Activated T-cell treated with anti-CD3 and anti-CD28 coated beads, Interleukin-2, amount 50 U/mL, for 72 hours (primary cell): ENCODE data around the gene GRID1. TPM values are rescaled to one million over a fixed set of nuclear protein-coding genes. Genes with fewer than 3 reads are reported as not detected.

Experiments
- ATAC-seq, 2 donors: fragments of 150-1000 bp; cut with Tn5 transposase; replicated peaks in 1 of 2; 2 replicates each; pipeline ENCODE4 v1.10.0; 2021; ENCODE audit warnings: moderate library complexity in 2 of 2, mild to moderate bottlenecking in 1 of 2
- DNase-seq, 2 donors: peaks; one replicate each; pipeline ENCODE4 v3.0.0; 2021 to 2022; ENCODE audit warnings: mixed read lengths in 1 of 2
- H3K27ac Mint-ChIP-seq: one replicate; pipeline ENCODE4 v1.8.0; 2022; ENCODE audit warnings: mild to moderate bottlenecking, moderate library complexity, mixed read lengths
- H3K27me3 Mint-ChIP-seq: one replicate; pipeline ENCODE4 v1.8.0; 2022; ENCODE audit warnings: low read depth, mixed read lengths
- H3K36me3 Mint-ChIP-seq, 2 donors: one replicate each; pipeline ENCODE4 v1.8.0; 2022; ENCODE audit warnings: mixed read lengths in 2 of 2, mild to moderate bottlenecking in 1 of 2; ENCODE audit not compliant: insufficient read depth in 2 of 2
- H3K4me1 Mint-ChIP-seq: one replicate; pipeline ENCODE4 v1.8.0; 2022; ENCODE audit warnings: low read depth, mixed read lengths
- H3K4me3 Mint-ChIP-seq, 2 donors: one replicate each; pipeline ENCODE4 v1.8.0; 2022; ENCODE audit warnings: mild to moderate bottlenecking in 2 of 2, mixed read lengths in 2 of 2, moderate library complexity in 2 of 2
- H3K9me3 Mint-ChIP-seq, 2 donors: one replicate each; pipeline ENCODE4 v1.8.0; 2022; ENCODE audit warnings: mixed read lengths in 2 of 2
- total RNA-seq, 2 donors: library from RNA; stranded (reverse); gene quantifications; one replicate each; pipeline ENCODE4 v1.2.3, GENCODE V29; 2022

Gene GRID1
- total RNA-seq, 2 donors from 2014 or later = not detected

DNA sequence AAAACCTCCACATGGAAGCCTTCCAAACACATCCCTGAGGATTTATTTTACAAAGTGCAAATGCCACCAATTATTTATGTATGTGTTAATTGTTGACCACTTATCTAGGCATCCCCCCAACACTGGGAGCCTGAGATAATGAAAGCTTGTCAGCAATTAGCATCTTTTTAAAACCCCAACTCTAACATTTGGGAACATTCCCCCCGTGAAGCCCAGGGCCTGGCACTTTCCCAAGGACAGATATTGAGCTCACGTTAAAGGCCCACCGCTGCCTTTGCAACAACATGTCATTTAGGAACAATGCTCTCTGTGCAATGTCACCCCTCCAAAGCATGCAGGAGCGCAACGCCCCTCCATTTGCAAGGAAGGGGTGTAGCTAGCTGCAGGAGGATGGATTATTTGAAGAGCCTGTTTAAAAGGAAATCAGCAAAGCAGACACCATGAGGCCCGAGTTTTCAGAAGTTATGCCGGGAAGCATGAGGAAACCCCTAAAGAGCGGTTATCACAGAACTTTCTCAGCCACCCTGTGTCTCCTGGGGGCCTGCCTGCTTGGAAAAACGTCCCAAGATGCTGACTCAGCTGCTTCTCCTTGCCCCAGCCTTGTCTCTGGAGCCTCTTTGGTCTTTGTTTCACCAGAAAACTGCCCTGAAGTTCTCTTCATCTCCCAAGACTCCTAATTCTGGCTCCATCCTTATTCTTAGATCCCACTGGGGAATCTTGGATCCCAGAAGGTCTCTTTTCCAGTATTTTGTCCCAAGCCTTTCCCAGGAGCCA, 444.1 kb downstream of the GRID1 start:
- no peaks in the 10 kb centered on the region for H3K9me3 Mint-ChIP-seq
- peaks cover 8% of the 10 kb centered on the region for H3K27me3 Mint-ChIP-seq
- H3K36me3 Mint-ChIP-seq = no peaks in the 10 kb centered on the region
- ATAC-seq = no peak
- no peaks in the 10 kb centered on the region for H3K4me1 Mint-ChIP-seq
- no peak for DNase-seq
- no peak overlapping the region for H3K27ac Mint-ChIP-seq
- H3K4me3 Mint-ChIP-seq = no peak overlapping the region

DNA sequence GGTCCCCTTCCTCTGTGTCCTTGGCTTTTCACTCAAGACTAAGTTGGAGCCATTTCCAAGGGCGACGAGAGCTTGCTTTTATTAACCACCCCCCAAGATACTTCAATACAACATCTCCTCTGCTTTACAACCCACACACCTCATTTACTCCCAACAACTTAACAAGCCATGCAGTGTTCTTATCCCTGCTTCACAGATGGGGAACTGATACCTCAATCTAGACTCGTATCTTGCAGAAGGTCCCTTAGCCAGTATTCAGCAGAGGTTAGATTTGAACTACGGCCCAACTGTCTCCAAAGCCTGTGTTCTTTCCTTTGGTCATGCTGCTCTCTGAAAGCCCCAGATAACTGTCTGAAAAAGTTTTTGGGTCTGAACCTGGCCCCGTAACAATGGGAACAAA, 444.8 kb downstream of the GRID1 start:
- peaks cover 8% of the 10 kb centered on the region for H3K27me3 Mint-ChIP-seq
- no peaks in the 10 kb centered on the region for H3K9me3 Mint-ChIP-seq
- H3K36me3 Mint-ChIP-seq = no peaks in the 10 kb centered on the region
- no peak overlapping the region for H3K4me3 Mint-ChIP-seq
- ATAC-seq (no peak), DNase-seq (no peak)
- H3K4me1 Mint-ChIP-seq = no peaks in the 10 kb centered on the region
- H3K27ac Mint-ChIP-seq = no peak overlapping the region

DNA sequence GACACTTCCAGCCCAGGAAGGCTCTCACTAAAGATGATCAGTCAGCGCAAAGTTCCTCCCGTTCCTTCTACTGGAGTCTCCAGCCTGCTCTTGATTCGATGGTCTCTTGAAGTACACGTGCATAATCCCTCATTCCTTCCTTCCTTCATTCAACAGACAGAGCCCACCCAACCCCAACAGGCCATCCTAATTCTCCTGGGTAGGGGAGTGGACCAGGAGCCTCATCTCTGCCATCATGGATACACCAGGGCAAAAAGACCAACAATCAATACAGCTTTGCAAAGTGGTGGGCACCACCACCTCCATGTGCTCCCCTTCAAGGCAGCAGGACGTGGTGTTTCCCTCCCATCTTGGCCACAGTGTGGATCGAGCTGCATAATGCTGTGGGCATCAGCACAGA, 446.3 kb downstream of the GRID1 start:
- H3K9me3 Mint-ChIP-seq = no peaks in the 10 kb centered on the region

DNA sequence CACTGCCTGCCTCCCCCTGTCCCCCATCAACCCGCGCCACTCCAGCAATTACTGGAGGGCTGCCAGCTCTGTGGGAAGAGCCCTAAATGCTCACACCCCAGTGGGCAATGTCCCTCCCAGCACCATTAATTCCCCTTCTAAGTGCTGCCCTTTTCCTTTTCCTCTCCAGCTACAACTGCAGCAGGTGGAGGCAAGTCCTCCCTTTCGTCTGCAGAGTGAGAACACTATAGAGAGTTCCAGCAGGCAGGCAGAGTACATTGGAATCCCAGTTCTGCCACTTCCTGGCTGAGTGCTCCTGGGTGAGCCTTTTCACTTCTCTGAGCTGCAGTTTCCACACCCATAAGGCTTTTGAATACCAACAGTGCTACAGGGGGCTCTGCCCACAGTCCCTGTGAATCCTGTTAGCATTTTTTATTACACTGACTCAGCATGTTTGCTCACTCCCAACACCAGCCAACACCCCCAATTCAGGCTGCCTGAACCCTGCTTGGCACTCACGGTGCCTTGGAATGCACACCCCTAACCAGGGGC, 447.0 kb downstream of the GRID1 start:
- Mint-ChIP-seq H3K36me3 (no peaks in the 10 kb centered on the region), H3K27ac (no peak overlapping the region), H3K4me1 (no peaks in the 10 kb centered on the region), H3K4me3 (no peak overlapping the region), H3K9me3 (no peaks in the 10 kb centered on the region), H3K27me3 (peaks cover 8% of the 10 kb centered on the region)
- ATAC-seq (no peak), DNase-seq (no peak)

More for the DNA sequence above, 446.3 kb downstream of the GRID1 start:
- ATAC-seq = no peak
- Mint-ChIP-seq H3K4me1 (no peaks in the 10 kb centered on the region), H3K27me3 (peaks cover 8% of the 10 kb centered on the region), H3K36me3 (no peaks in the 10 kb centered on the region), H3K4me3 (no peak overlapping the region), H3K27ac (no peak overlapping the region)
- no peak for DNase-seq

DNA sequence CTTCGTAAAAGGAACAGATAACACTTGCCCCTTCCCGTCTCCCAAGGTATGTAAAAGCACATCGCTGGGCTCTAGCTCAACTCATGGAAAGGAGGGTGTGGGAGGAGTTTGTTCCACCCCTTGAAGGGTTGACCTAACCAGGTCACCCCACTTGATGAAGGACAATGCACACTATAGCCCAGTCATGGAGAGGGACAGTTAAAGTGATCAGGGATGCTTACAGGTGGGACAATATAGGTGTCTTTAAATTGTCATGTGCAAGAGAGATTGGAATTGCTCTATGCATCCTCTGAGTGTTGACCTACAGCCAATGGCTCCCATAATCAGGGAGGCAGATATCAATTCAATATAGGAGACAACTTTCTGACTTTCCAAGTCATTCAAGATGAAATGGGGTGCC, 448.2 kb downstream of the GRID1 start:
- Mint-ChIP-seq H3K4me1 (no peaks in the 10 kb centered on the region), H3K4me3 (no peak overlapping the region), H3K36me3 (no peaks in the 10 kb centered on the region), H3K27ac (no peak overlapping the region), H3K9me3 (no peaks in the 10 kb centered on the region), H3K27me3 (peaks cover 8% of the 10 kb centered on the region)
- no peak for DNase-seq
- ATAC-seq = no peak

DNA sequence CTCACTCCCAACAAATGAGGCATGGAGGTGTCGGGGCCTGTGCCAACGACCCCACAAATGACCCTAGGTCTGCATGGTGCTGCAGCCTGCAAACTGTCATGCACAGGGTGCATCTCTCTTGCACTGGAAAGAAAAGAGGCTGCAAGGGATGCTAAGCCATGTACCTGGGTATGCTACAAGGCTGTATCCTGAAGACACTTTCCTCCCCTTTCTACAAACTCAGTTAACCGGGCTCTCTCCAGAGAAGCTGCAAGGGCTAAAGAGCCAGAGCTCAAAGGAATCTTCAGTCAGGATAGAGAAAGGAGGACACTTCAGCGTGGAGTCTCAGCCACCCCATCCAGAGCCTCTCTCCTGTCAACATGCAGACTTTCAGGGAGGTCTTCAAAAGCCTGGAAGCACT, 449.0 kb downstream of the GRID1 start:
- H3K9me3 Mint-ChIP-seq = no peaks in the 10 kb centered on the region
- H3K4me3 Mint-ChIP-seq = no peak overlapping the region
- ATAC-seq (no peak), DNase-seq (no peak)
- H3K27ac Mint-ChIP-seq = no peak overlapping the region
- peaks cover 8% of the 10 kb centered on the region for H3K27me3 Mint-ChIP-seq
- no peaks in the 10 kb centered on the region for H3K36me3 Mint-ChIP-seq
- no peaks in the 10 kb centered on the region for H3K4me1 Mint-ChIP-seq

DNA sequence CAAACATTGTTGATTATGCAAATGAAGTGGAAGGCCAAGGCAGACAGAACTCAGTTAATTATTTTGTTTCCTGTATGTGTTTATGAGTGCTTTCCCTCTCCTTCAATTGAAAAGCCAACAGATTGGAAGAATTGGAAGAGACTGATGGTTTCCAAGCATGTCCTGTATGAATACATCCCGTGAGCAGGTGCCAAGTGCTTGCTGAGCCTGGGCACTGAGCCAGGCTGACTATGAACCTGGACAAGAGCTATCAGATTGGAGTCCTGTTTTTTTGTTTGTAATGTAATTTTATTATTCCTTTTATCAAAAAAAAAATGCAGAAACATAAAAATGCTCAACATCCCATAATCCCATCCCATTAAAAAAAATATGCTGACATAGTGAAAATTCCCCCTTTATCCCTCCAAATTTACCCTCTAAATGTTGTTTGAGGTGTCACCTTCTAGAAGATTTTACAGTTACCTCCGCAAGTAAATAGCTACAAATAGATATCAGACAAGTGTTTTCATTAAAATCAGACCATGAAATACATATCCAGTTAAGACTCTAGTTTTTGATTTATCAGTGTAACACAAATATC, 449.5 kb downstream of the GRID1 start:
- Mint-ChIP-seq H3K27me3 (peaks cover 8% of the 10 kb centered on the region), H3K4me1 (no peaks in the 10 kb centered on the region), H3K27ac (no peak overlapping the region), H3K36me3 (no peaks in the 10 kb centered on the region), H3K9me3 (no peaks in the 10 kb centered on the region), H3K4me3 (no peak overlapping the region)
- ATAC-seq (no peak), DNase-seq (no peak)

DNA sequence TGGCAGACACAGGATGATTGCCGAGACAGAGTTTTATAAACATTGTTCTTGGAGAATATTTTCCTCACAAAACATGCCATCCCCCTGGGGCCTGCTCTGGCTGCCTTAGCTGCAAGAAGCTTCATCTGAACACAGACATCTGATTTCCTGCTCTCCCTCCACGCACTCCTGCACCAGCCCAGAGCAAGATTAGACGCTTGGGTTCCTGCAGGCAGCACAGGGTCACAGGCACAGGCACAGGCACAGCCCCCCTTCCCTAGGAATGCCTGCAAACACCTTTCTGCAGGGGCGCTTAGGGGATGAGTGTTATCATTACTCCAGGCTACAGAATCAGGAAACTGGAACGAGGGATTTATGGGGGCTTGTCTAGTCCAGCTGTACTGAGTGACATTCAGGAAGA, 450.3 kb downstream of the GRID1 start:
- H3K4me1 Mint-ChIP-seq = no peaks in the 10 kb centered on the region
- H3K4me3 Mint-ChIP-seq = no peak overlapping the region
- no peak overlapping the region for H3K27ac Mint-ChIP-seq
- H3K27me3 Mint-ChIP-seq = peaks cover 8% of the 10 kb centered on the region
- H3K9me3 Mint-ChIP-seq = no peaks in the 10 kb centered on the region
- DNase-seq = no peak
- ATAC-seq = no peak
- no peaks in the 10 kb centered on the region for H3K36me3 Mint-ChIP-seq

DNA sequence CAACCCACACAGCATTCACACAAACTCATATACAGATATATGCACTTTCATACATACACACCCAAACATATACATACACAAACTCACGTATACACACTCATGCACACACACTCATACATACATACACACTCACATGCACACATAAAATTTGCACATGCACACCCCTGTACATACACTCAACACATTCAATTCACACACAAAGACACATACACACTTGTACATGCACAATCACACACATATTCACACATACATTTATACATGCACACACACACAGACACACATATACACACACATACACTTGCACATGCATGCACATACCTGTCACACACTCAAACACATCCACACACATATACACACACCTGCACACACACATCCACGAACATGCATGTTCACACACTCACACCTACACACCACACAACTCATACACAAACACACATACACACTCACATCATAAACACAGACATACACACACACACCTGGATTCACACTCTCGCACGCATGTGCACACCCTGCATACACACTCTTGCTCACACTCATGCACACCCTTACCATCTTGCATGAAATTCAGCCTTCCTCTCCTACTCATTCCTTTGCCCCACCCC, 451.2 kb downstream of the GRID1 start:
- no peak overlapping the region for H3K27ac Mint-ChIP-seq
- no peak overlapping the region for H3K4me3 Mint-ChIP-seq
- no peak for DNase-seq
- no peak for ATAC-seq
- no peaks in the 10 kb centered on the region for H3K4me1 Mint-ChIP-seq
- H3K9me3 Mint-ChIP-seq = no peaks in the 10 kb centered on the region
- peaks cover 13% of the 10 kb centered on the region for H3K27me3 Mint-ChIP-seq
- H3K36me3 Mint-ChIP-seq = no peaks in the 10 kb centered on the region

DNA sequence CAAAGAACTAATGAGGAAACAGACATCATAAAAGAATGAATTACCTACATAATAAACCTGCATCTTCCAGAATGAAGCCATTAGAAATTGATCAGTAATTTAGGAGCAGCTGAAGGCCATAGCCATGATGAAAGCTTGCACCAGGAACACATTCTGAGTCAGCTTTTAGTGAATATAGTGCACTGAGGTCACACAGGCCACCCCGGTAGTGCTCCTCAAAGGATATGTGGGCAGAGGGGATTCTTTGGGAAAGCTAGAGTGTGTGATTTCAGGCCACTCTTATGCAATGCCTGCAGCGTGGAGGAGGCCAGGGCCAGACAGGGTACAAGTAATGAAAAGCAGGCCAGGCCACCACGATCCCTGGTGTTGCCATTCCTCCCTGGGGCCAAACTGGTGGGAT, 451.9 kb downstream of the GRID1 start:
- H3K27ac Mint-ChIP-seq = no peak overlapping the region
- H3K4me3 Mint-ChIP-seq = no peak overlapping the region
- no peak for DNase-seq
- no peaks in the 10 kb centered on the region for H3K9me3 Mint-ChIP-seq
- no peaks in the 10 kb centered on the region for H3K36me3 Mint-ChIP-seq
- H3K27me3 Mint-ChIP-seq = peaks cover 13% of the 10 kb centered on the region
- H3K4me1 Mint-ChIP-seq = no peaks in the 10 kb centered on the region
- no peak for ATAC-seq

DNA sequence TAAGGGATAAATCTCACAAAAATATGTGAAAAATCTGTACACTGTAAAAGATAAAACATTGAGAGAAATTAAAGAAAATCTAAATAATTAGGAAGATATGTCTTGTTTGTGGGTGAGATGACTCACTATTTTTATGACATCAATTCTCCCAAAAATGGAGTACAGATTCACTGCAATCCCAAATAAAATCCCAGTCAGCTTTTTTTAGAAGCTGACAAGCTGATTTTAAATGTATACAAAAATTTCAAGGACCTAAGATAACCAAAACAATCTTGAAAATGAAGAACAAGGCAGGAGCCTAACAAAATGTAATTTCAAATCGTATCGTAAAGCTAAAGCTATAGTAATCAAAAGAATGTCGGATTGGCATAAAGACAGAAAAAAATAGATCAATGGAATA, 458.1 kb downstream of the GRID1 start:
- Mint-ChIP-seq H3K27ac (no peak overlapping the region), H3K9me3 (no peaks in the 10 kb centered on the region), H3K36me3 (no peaks in the 10 kb centered on the region), H3K4me3 (no peak overlapping the region), H3K4me1 (no peaks in the 10 kb centered on the region), H3K27me3 (peaks cover 8% of the 10 kb centered on the region)
- ATAC-seq (no peak), DNase-seq (no peak)

DNA sequence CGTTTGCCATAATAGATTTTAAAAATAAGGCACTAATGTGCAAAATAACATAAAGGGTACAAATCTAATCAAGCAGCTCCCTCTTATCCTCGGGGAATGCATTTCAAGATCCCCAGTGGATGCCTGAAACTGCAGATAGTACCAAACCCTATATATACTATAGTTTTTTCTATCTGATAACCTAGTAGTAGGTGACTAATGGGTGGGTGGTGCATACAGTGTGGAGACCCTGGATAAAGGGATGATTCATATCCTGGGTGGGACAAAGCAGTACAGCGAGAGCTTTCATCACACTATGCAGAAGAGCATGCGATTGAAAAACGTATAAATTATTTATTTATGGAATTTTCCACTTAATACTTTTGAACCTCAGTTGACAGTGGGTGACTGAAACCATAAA, 464.5 kb downstream of the GRID1 start:
- no peak for ATAC-seq
- Mint-ChIP-seq H3K4me1 (no peaks in the 10 kb centered on the region), H3K36me3 (no peaks in the 10 kb centered on the region), H3K27me3 (peaks cover 5% of the 10 kb centered on the region), H3K27ac (no peak overlapping the region), H3K4me3 (no peak overlapping the region), H3K9me3 (no peaks in the 10 kb centered on the region)
- DNase-seq = no peak

DNA sequence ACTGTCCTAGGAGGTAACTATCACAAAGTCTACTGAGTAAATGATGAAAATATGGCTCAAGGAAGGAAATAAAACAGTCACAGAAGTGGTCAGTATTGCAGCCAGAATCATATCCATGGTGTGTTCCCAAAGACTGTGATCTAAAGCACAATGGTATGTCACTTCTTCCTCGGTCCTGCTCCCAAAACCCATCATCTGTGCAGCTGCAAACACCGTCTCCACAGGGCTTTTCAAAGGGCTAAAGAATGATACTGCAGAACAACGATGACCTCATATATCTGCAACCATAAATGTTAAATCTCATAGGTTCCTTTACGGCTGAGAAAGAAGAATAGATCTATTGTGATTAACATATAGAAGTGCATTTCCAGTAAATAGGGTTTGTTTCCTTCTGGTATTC, 465.0 kb downstream of the GRID1 start:
- Mint-ChIP-seq H3K27ac (no peak overlapping the region), H3K9me3 (no peaks in the 10 kb centered on the region), H3K36me3 (no peaks in the 10 kb centered on the region), H3K4me3 (no peak overlapping the region), H3K27me3 (peaks cover 5% of the 10 kb centered on the region), H3K4me1 (no peaks in the 10 kb centered on the region)
- no peak for ATAC-seq
- no peak for DNase-seq
